ENCODE measurements around the gene ENDOV. TPM values are rescaled to one million over a fixed set of nuclear protein-coding genes. Genes with fewer than 3 reads are reported as not detected.

ENDOV gene
- 33.2 and 39.1 TPM in 2 replicates for total RNA-seq
- long read RNA-seq, partial matches to known transcripts = 1 of 23 reads
- long read RNA-seq, other reads (novel, unspliced or antisense) = 13 of 23 reads

- peak within 1 kb of the TSS; percentile 98 for H3K27ac Mint-ChIP-seq (ENCODE audit: unreplicated experiment)
- H3K4me1 Mint-ChIP-seq (ENCODE audit: unreplicated experiment) = peaks cover 26% of the 10 kb centered on the region
- TF ChIP-seq CTCF (IDR thresholded peaks at IDR 0.05) = no peak
- peaks cover 3% of the 10 kb centered on the region for H3K27me3 Mint-ChIP-seq (ENCODE audit: unreplicated experiment)
- DNase-seq (ENCODE audit: extremely low spot score, unreplicated experiment) = peak; percentile 96
- H3K9me3 Mint-ChIP-seq (ENCODE audit: unreplicated experiment) = no peaks in the 10 kb centered on the region
- peaks cover 13% of the 10 kb centered on the region for H3K36me3 Mint-ChIP-seq (ENCODE audit: unreplicated experiment)
- peak within 1 kb of the TSS; percentile 88 for H3K4me3 Mint-ChIP-seq (ENCODE audit: unreplicated experiment)
These were observed at the start of gene ENDOV for GRCh38 chr17:80414803-80415625. Gene ENDOV (plus strand): TSS chr17:80415167. CDS start chr17:80415195, 28 bp downstream.

GRCh38 chr17:80365983-80366382 is 49.0 kb upstream of the ENDOV start:
- no peaks in the 10 kb centered on the region for H3K9me3 Mint-ChIP-seq (ENCODE audit: unreplicated experiment)
- no peak overlapping the region for H3K27ac Mint-ChIP-seq (ENCODE audit: unreplicated experiment)
- H3K36me3 Mint-ChIP-seq (ENCODE audit: unreplicated experiment) = peaks cover 66% of the 10 kb centered on the region
- no peaks in the 10 kb centered on the region for H3K27me3 Mint-ChIP-seq (ENCODE audit: unreplicated experiment)
- DNase-seq (ENCODE audit: extremely low spot score, unreplicated experiment) = no peak
- no peaks in the 10 kb centered on the region for H3K4me1 Mint-ChIP-seq (ENCODE audit: unreplicated experiment)
- TF ChIP-seq CTCF (IDR thresholded peaks at IDR 0.05) = no peak
- H3K4me3 Mint-ChIP-seq (ENCODE audit: unreplicated experiment) = no peak overlapping the region

- H3K36me3 Mint-ChIP-seq (ENCODE audit: unreplicated experiment) = peaks cover 65% of the 10 kb centered on the region
- H3K9me3 Mint-ChIP-seq (ENCODE audit: unreplicated experiment) = no peaks in the 10 kb centered on the region
- no peak for DNase-seq (ENCODE audit: extremely low spot score, unreplicated experiment)
- H3K4me3 Mint-ChIP-seq (ENCODE audit: unreplicated experiment) = no peak overlapping the region
- TF ChIP-seq CTCF (IDR thresholded peaks at IDR 0.05) = no peak
- H3K4me1 Mint-ChIP-seq (ENCODE audit: unreplicated experiment) = no peaks in the 10 kb centered on the region
- H3K27ac Mint-ChIP-seq (ENCODE audit: unreplicated experiment) = no peak overlapping the region
- H3K27me3 Mint-ChIP-seq (ENCODE audit: unreplicated experiment) = no peaks in the 10 kb centered on the region
These were observed 47.5 kb upstream of the ENDOV start for GRCh38 chr17:80367503-80367902.

DNA sequence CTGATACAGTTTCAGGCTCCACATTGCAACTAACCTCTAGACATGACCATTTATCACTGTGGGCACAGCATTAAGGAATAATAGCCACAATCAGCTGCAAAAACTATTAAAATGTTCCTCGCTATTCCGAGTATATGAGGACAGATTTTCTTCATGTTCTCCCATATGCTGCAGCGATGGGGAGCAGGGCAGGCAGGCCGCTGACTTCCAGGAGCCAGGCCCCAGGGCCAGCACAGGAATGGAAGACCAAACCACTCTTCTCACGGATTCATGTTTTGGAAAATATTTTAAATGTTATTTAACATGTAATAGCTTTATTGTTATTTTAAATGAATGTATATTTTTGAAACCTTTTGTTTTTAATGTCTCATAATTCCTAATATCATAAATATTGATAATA is 43.8 kb upstream of the ENDOV start:
- no peak overlapping the region for H3K27ac Mint-ChIP-seq (ENCODE audit: unreplicated experiment)
- H3K4me1 Mint-ChIP-seq (ENCODE audit: unreplicated experiment) = no peaks in the 10 kb centered on the region
- H3K9me3 Mint-ChIP-seq (ENCODE audit: unreplicated experiment) = no peaks in the 10 kb centered on the region
- no peak for DNase-seq (ENCODE audit: extremely low spot score, unreplicated experiment)
- TF ChIP-seq CTCF (IDR thresholded peaks at IDR 0.05) = no peak
- no peak overlapping the region for H3K4me3 Mint-ChIP-seq (ENCODE audit: unreplicated experiment)
- H3K27me3 Mint-ChIP-seq (ENCODE audit: unreplicated experiment) = no peaks in the 10 kb centered on the region
- H3K36me3 Mint-ChIP-seq (ENCODE audit: unreplicated experiment) = peaks cover 64% of the 10 kb centered on the region

GRCh38 chr17:80372456-80372855 is 42.5 kb upstream of the ENDOV start:
- H3K36me3 Mint-ChIP-seq (ENCODE audit: unreplicated experiment) = peaks cover 68% of the 10 kb centered on the region
- no peak for TF ChIP-seq CTCF (IDR thresholded peaks at IDR 0.05)

More at GRCh38 chr17:80372456-80372855, 42.5 kb upstream of the ENDOV start:
- no peak overlapping the region for H3K27ac Mint-ChIP-seq (ENCODE audit: unreplicated experiment)
- H3K9me3 Mint-ChIP-seq (ENCODE audit: unreplicated experiment) = no peaks in the 10 kb centered on the region
- no peak overlapping the region for H3K4me3 Mint-ChIP-seq (ENCODE audit: unreplicated experiment)
- no peaks in the 10 kb centered on the region for H3K4me1 Mint-ChIP-seq (ENCODE audit: unreplicated experiment)
- no peak for DNase-seq (ENCODE audit: extremely low spot score, unreplicated experiment)
- no peaks in the 10 kb centered on the region for H3K27me3 Mint-ChIP-seq (ENCODE audit: unreplicated experiment)

Measured in osteocyte (in vitro differentiated cells).